B cell (primary cell): Measurements from ENCODE around the gene NTHL1. TPM values are rescaled to one million over a fixed set of nuclear protein-coding genes. Genes with fewer than 3 reads are reported as not detected.
"Not testable (repeated sequence)": the region's sequence is repeated elsewhere in the genome, so short reads cannot be mapped to it uniquely, and the experiment has no call there.

Experiments used
- ATAC-seq: fragments of 200-7000 bp; cut with Tn5 transposase; one replicate; pipeline ENCODE4 v1.10.0; 2021; ENCODE audit warnings: low read depth, mild to moderate bottlenecking, moderate number of reproducible peaks, moderate library complexity
- CTCF ChIA-PET: fragments of 350-600 bp; sonication (Branson Sonifier 250); formaldehyde crosslinking; loops from one replicate; lab custom pipeline; 2021; ENCODE audit warnings: antibody characterized with exemption, inconsistent platforms; lab: Charles Lee
- POLR2A ChIA-PET: fragments of 350-600 bp; sonication (Branson Sonifier 250); formaldehyde crosslinking; loops from one replicate; lab custom pipeline; 2021; ENCODE audit warnings: antibody characterized with exemption; lab: Charles Lee
- DNase-seq: peaks from one replicate; pipeline ENCODE4 v3.0.0; 2013
- H2AFZ ChIP-seq: 2 replicates; pipeline ENCODE4 v1.6.1; 2012; ENCODE audit warnings: mild to moderate bottlenecking, low read depth, low read length; ENCODE audit not compliant: insufficient read depth, poor library complexity, severe bottlenecking
- H3K27ac ChIP-seq, 2 donors: 1 replicate in 1 of 2; 2 replicates in 1 of 2; pipeline ENCODE4 v1.5.1; 2012 to 2013; ENCODE audit warnings: low read length in 2 of 2, mild to moderate bottlenecking in 2 of 2, moderate library complexity in 1 of 2
- H3K27me3 ChIP-seq, 4 experiments: fragments of 200-600 bp in 1 of 4; sonication (generic) in 1 of 4; replicated peaks in 1 of 4; 1 replicate in 2 of 4; 2 replicates in 2 of 4; pipeline versions ENCODE4 v1.6.1 to v1.7.0; 2013 to 2016; ENCODE audit warnings: low read length in 3 of 4, mild to moderate bottlenecking in 2 of 4, mixed read lengths in 1 of 4, moderate library complexity in 1 of 4; ENCODE audit not compliant: insufficient read depth in 4 of 4, control insufficient read depth in 3 of 4; ENCODE audit errors: control extremely low read depth in 1 of 4
- H3K36me3 ChIP-seq, 2 experiments: replicated peaks in 1 of 2; 1 replicate in 1 of 2; 2 replicates in 1 of 2; pipeline versions ENCODE4 v1.6.1 to v1.7.1; 2013; ENCODE audit warnings: low read length in 1 of 2; ENCODE audit not compliant: insufficient read depth in 2 of 2, control insufficient read depth in 1 of 2; ENCODE audit errors: control extremely low read depth in 1 of 2, extremely low read depth in 1 of 2
- H3K4me1 ChIP-seq, 2 donors: fragments of 200-600 bp in 1 of 2; sonication (generic) in 1 of 2; 1 replicate in 1 of 2; 2 replicates in 1 of 2; pipeline versions ENCODE4 v1.5.1 to v1.6.1; 2013 to 2017; ENCODE audit warnings: low read length in 2 of 2; ENCODE audit not compliant: control insufficient read depth in 2 of 2, insufficient read depth in 2 of 2
- H3K4me2 ChIP-seq: replicated peaks from 2 replicates; pipeline ENCODE3; 2012; ENCODE audit warnings: mild to moderate bottlenecking, low read depth, low read length; ENCODE audit not compliant: poor library complexity, severe bottlenecking
- H3K4me3 ChIP-seq, 5 experiments: fragments of 200-600 bp in 1 of 5; sonication (generic) in 1 of 5; 1 replicate in 3 of 5; 2 replicates in 2 of 5; pipeline versions ENCODE4 v1.5.1 to v1.7.0; 2011 to 2016; ENCODE audit warnings: low read length in 4 of 5, mild to moderate bottlenecking in 4 of 5, low read depth in 2 of 5, control low read depth in 1 of 5, moderate library complexity in 1 of 5; ENCODE audit not compliant: insufficient read depth in 1 of 5; ENCODE audit errors: control extremely low read depth in 1 of 5, extremely low read depth in 1 of 5
- H3K79me2 ChIP-seq: fragments of 200-600 bp; sonication (generic); one replicate; pipeline ENCODE4 v1.6.0; 2016; ENCODE audit warnings: low read length; ENCODE audit not compliant: control insufficient read depth, insufficient read depth
- H3K9ac ChIP-seq: fragments of 200-600 bp; sonication (generic); 2 replicates; pipeline ENCODE4 v1.6.1; 2017; ENCODE audit warnings: mild to moderate bottlenecking, low read length, moderate library complexity
- H3K9me3 ChIP-seq, 3 donors: one replicate each; pipeline versions ENCODE4 v1.6.1 to v1.7.1; 2013; ENCODE audit warnings: low read length in 2 of 3; ENCODE audit not compliant: control insufficient read depth in 2 of 3, insufficient read depth in 1 of 3; ENCODE audit errors: control extremely low read depth in 1 of 3
- H4K20me1 ChIP-seq: 2 replicates; pipeline ENCODE4 v1.6.0; 2012; ENCODE audit warnings: mild to moderate bottlenecking, low read length; ENCODE audit not compliant: insufficient read depth, control insufficient read depth, poor library complexity, severe bottlenecking
- H3K27ac Mint-ChIP-seq: one replicate; pipeline ENCODE4 v1.8.0; 2021; ENCODE audit warnings: mixed read lengths
- H3K27me3 Mint-ChIP-seq: one replicate; pipeline ENCODE4 v1.8.0; 2021; ENCODE audit warnings: mixed read lengths
- H3K4me1 Mint-ChIP-seq: one replicate; pipeline ENCODE4 v1.8.0; 2021; ENCODE audit warnings: mixed read lengths
- H3K4me3 Mint-ChIP-seq: one replicate; pipeline ENCODE4 v1.8.0; 2021; ENCODE audit warnings: mixed read lengths
- H3K9me3 Mint-ChIP-seq: one replicate; pipeline ENCODE4 v1.8.0; 2022; ENCODE audit warnings: mixed read lengths; ENCODE audit not compliant: insufficient read depth
- EZH2 ChIP-seq: IDR thresholded peaks from 2 replicates; pipeline ENCODE4 v1.6.1; 2012; ENCODE audit warnings: borderline replicate concordance, low read depth, mild to moderate bottlenecking, moderate library complexity, low read length; ENCODE audit not compliant: insufficient read depth, poor library complexity, severe bottlenecking
- WGBS: methylation state at CpG from one replicate; pipeline ENCODE4 v1.1.5; 2013; ENCODE audit warnings: missing lambda C conversion rate; ENCODE audit not compliant: insufficient coverage; 5-methylcytosine and 5-hydroxymethylcytosine counted together
- intact Hi-C: fragments of 100-400 bp; cut with micrococcal nuclease; formaldehyde crosslinking; loops from one replicate; pipeline ENCODE4 v1.10.0; 2022
- polyA plus RNA-seq: library from polyadenylated mRNA; depleted of rRNA; stranded (reverse); fragments of >200 nt; gene quantifications from 2 replicates; pipeline ENCODE4 v1.2.3, GENCODE V29; 2012
- total RNA-seq, 2 donors: library from RNA; stranded (reverse); fragments of 120-200 nt in 1 of 2; gene quantifications; 1 replicate in 1 of 2; 2 replicates in 1 of 2; pipeline versions ENCODE4 v1.2.3 to v1.2.4, GENCODE V29; 2013 to 2022
- TF ChIP-seq, protein P1 (sequence below): fragments of 200-600 bp; IDR thresholded peaks from one replicate; pipeline ENCODE4 v1.8.0; 2022; ENCODE audit warnings: antibody characterized with exemption, mild to moderate bottlenecking

NTHL1 gene
- total and polyA plus RNA-seq, 2 donors (not counting 1 experiment from before 2014, with no cell fraction given) = 17.5 to 27.6 TPM

DNA sequence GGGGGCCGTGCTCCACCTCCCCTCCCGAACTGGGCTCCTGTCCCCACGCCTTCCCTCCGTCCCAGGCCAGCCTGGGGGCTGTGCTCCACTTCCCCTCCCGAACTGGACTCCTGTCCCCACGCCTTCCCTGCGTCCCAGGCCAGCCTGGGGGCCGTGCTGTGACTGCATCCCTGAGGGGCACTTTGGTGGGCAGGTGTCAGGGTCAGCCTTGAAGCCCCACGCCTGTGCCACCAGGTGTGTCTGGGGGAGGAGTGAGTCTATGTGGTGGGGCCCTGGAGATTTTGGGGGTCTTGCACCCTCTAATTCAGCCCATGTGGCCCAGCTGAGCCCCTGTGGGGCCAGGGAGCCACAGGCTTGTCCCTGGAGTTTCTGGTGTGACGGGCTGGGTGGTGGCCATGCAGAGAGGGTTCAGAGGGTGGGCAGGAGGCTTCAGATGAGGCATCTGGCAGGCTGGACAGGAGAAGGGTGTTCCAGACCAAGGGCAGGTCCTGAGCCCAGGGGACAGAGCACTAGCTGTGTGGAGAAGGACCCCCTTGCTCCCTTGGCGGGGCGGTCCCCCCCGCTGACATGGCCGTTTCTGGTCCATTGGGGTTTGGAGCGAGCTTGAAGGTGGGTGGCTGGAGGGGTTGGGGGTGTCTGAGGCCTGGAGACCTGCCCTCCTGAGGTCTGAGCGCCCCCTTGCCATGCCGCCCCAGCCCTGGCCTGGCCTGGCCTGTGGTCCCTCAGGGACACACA, 12.8 kb downstream of the NTHL1 start:
- Histone ChIP-seq H4K20me1 (no peaks in the 10 kb centered on the region), H3K79me2 (no peaks in the 10 kb centered on the region), H3K9me3 (peaks cover 0 to 13% (median 0%) of the 10 kb centered on the region in 3 donors), H3K36me3 (no peaks in the 10 kb centered on the region), H2AFZ (no peak overlapping the region), H3K4me2 (no peak overlapping the region), H3K9ac (no peak overlapping the region), H3K4me1 (peaks cover 0 to 5% of the 10 kb centered on the region in 2 donors), H3K4me3 (no peak overlapping the region), H3K27ac (no peak overlapping the region), H3K27me3 (peaks cover 0 to 12% (median 0%) of the 10 kb centered on the region in 4 experiments)
- no peak for TF ChIP-seq EZH2
- TF ChIP-seq, protein P1, sequence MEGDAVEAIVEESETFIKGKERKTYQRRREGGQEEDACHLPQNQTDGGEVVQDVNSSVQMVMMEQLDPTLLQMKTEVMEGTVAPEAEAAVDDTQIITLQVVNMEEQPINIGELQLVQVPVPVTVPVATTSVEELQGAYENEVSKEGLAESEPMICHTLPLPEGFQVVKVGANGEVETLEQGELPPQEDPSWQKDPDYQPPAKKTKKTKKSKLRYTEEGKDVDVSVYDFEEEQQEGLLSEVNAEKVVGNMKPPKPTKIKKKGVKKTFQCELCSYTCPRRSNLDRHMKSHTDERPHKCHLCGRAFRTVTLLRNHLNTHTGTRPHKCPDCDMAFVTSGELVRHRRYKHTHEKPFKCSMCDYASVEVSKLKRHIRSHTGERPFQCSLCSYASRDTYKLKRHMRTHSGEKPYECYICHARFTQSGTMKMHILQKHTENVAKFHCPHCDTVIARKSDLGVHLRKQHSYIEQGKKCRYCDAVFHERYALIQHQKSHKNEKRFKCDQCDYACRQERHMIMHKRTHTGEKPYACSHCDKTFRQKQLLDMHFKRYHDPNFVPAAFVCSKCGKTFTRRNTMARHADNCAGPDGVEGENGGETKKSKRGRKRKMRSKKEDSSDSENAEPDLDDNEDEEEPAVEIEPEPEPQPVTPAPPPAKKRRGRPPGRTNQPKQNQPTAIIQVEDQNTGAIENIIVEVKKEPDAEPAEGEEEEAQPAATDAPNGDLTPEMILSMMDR = no peak
- no peaks in the 10 kb centered on the region for H3K4me1 Mint-ChIP-seq
- no peak for ATAC-seq
- CTCF ChIA-PET = no interaction called here
- no peak overlapping the region for H3K27ac Mint-ChIP-seq
- H3K9me3 Mint-ChIP-seq = no peaks in the 10 kb centered on the region
- DNase-seq = no peak
- intact Hi-C loops = no loop called here
- POLR2A ChIA-PET = no interaction called here
- no peak overlapping the region for H3K4me3 Mint-ChIP-seq
- WGBS = 93% methylated on average over 15 of the region's 17 CpGs
- no peaks in the 10 kb centered on the region for H3K27me3 Mint-ChIP-seq

- H3K27ac Mint-ChIP-seq, H3K4me3 ChIP-seq, ATAC-seq, H3K4me3 Mint-ChIP-seq, H3K4me1 Mint-ChIP-seq, intact Hi-C loops, H3K79me2 ChIP-seq, POLR2A ChIA-PET, H3K9ac ChIP-seq, H3K4me1 ChIP-seq, H3K36me3 ChIP-seq, DNase-seq, H3K9me3 Mint-ChIP-seq, H3K27ac ChIP-seq, H4K20me1 ChIP-seq, H3K27me3 Mint-ChIP-seq, CTCF ChIA-PET: not testable (repeated sequence)
- 89% methylated on average over 5 of the region's 32 CpGs for WGBS
- Histone ChIP-seq H2AFZ (peak overlapping the region; percentile 54), H3K4me2 (peak overlapping the region; percentile 44), H3K27me3 (peaks cover 0 to 12% (median 0%) of the 10 kb centered on the region in 4 experiments), H3K9me3 (peaks cover 0 to 13% (median 0%) of the 10 kb centered on the region in 3 donors)
These were observed 13.5 kb downstream of the NTHL1 start for GRCh38 chr16:2033909-2034695.
